Hepatocyte (in vitro differentiated cells): ENCODE measurements around the gene DHCR24. TPM values are rescaled to one million over a fixed set of nuclear protein-coding genes. Genes with fewer than 3 reads are reported as not detected.
A peak's percentile ranks its signal among the peaks of the same experiment; 100 is the strongest.
"Not testable (repeated sequence)": the region's sequence is repeated elsewhere in the genome, so short reads cannot be mapped to it uniquely, and the experiment has no call there.

Experiments
- DNase-seq: peaks from one replicate; pipeline ENCODE4 v3.0.0-alpha.2; 2016; ENCODE audit warnings: low spot score
- H2AFZ ChIP-seq: fragments of 200-600 bp; sonication (generic); 2 replicates; pipeline ENCODE4 v1.6.0; 2016; ENCODE audit warnings: antibody characterized with exemption, mild to moderate bottlenecking
- H3K27ac ChIP-seq: fragments of 200-600 bp; sonication (generic); 2 replicates; pipeline ENCODE4 v1.5.1; 2016; ENCODE audit warnings: mild to moderate bottlenecking
- H3K27me3 ChIP-seq: fragments of 200-600 bp; sonication (generic); 2 replicates; pipeline ENCODE4 v1.6.1; 2016
- H3K36me3 ChIP-seq: fragments of 200-600 bp; sonication (generic); replicated peaks from 2 replicates; pipeline ENCODE4 v1.5.1; 2016; ENCODE audit warnings: low read depth; ENCODE audit not compliant: insufficient read depth
- H3K4me1 ChIP-seq: fragments of 200-600 bp; sonication (generic); 2 replicates; pipeline ENCODE4 v1.5.1; 2016; ENCODE audit warnings: mild to moderate bottlenecking, moderate library complexity; ENCODE audit not compliant: insufficient read depth
- H3K4me2 ChIP-seq: fragments of 200-600 bp; sonication (generic); 2 replicates; pipeline ENCODE4 v1.6.0; 2016
- H3K4me3 ChIP-seq: fragments of 200-600 bp; sonication (generic); 2 replicates; pipeline ENCODE4 v1.5.1; 2016; ENCODE audit warnings: mild to moderate bottlenecking
- H3K79me2 ChIP-seq: fragments of 200-600 bp; sonication (generic); 2 replicates; pipeline ENCODE4 v1.6.0; 2017; ENCODE audit warnings: mild to moderate bottlenecking
- H3K9me2 ChIP-seq: fragments of 200-600 bp; sonication (generic); replicated peaks from 2 replicates; pipeline ENCODE4 v1.6.0; 2017; ENCODE audit warnings: mild to moderate bottlenecking; ENCODE audit not compliant: insufficient read depth
- H3K9me3 ChIP-seq: fragments of 200-600 bp; sonication (generic); 2 replicates; pipeline ENCODE4 v1.5.1; 2016; ENCODE audit warnings: low read depth, mild to moderate bottlenecking
- H4K20me1 ChIP-seq: fragments of 200-600 bp; sonication (generic); 2 replicates; pipeline ENCODE4 v1.6.0; 2016; ENCODE audit warnings: mild to moderate bottlenecking; ENCODE audit not compliant: insufficient read depth, poor library complexity, severe bottlenecking
- EZH2 ChIP-seq: fragments of 200-600 bp; sonication (generic); IDR thresholded peaks from 2 replicates; pipeline ENCODE4 v1.6.1; 2016; ENCODE audit warnings: antibody characterized with exemption, mild to moderate bottlenecking, borderline replicate concordance
- EZH2phosphoT487 ChIP-seq: fragments of 200-600 bp; sonication (generic); IDR thresholded peaks from one replicate; pipeline ENCODE4 v1.6.1; 2018; ENCODE audit warnings: antibody characterized with exemption, mild to moderate bottlenecking, low read depth, moderate library complexity; ENCODE audit not compliant: unreplicated experiment, severe bottlenecking
- WGBS: methylation state at CpG from one replicate; pipeline ENCODE4 v1.1.6; 2016; ENCODE audit warnings: low lambda C conversion rate; ENCODE audit errors: missing lambda C conversion rate; 5-methylcytosine and 5-hydroxymethylcytosine counted together
- polyA plus RNA-seq: library from polyadenylated mRNA; unstranded; fragments of >200 nt; fragmentation: Nextera tagmentation; extraction: Ambion mirVana; gene quantifications from 2 replicates; pipeline ENCODE4 v1.2.1, GENCODE V29; 2016
- total RNA-seq: library from RNA; depleted of rRNA; stranded (reverse); fragments of >200 nt; gene quantifications from 2 replicates; pipeline ENCODE4 v1.2.3, GENCODE V29; 2014
- TF ChIP-seq, protein P1 (sequence below): fragments of 200-600 bp; sonication (generic); IDR thresholded peaks from 2 replicates; pipeline ENCODE4 v1.5.1; 2016; ENCODE audit warnings: antibody characterized with exemption, mild to moderate bottlenecking; ENCODE audit not compliant: poor library complexity

DHCR24 gene
- total RNA-seq (282 and 297 TPM in 2 replicates), polyA plus RNA-seq (242 and 318 TPM in 2 replicates)

- Histone ChIP-seq H3K9me2 (no peaks in the 10 kb centered on the region), H3K4me1 (peaks cover 35% of the 10 kb centered on the region), H3K36me3 (peaks cover 4% of the 10 kb centered on the region), H2AFZ (peak within 1 kb of the TSS; percentile 60), H3K27ac (peak within 1 kb of the TSS; percentile 88), H3K4me2 (peak within 1 kb of the TSS; percentile 85), H3K79me2 (peaks cover 48% of the 10 kb centered on the region), H4K20me1 (peaks cover 26% of the 10 kb centered on the region), H3K4me3 (peak within 1 kb of the TSS; percentile 79), H3K9me3 (no peaks in the 10 kb centered on the region), H3K27me3 (no peaks in the 10 kb centered on the region)
- DNase-seq = peak; percentile 93
- WGBS = 2% methylated on average over 91 of the region's 109 CpGs
- TF ChIP-seq, protein P1, sequence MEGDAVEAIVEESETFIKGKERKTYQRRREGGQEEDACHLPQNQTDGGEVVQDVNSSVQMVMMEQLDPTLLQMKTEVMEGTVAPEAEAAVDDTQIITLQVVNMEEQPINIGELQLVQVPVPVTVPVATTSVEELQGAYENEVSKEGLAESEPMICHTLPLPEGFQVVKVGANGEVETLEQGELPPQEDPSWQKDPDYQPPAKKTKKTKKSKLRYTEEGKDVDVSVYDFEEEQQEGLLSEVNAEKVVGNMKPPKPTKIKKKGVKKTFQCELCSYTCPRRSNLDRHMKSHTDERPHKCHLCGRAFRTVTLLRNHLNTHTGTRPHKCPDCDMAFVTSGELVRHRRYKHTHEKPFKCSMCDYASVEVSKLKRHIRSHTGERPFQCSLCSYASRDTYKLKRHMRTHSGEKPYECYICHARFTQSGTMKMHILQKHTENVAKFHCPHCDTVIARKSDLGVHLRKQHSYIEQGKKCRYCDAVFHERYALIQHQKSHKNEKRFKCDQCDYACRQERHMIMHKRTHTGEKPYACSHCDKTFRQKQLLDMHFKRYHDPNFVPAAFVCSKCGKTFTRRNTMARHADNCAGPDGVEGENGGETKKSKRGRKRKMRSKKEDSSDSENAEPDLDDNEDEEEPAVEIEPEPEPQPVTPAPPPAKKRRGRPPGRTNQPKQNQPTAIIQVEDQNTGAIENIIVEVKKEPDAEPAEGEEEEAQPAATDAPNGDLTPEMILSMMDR = peak; percentile 9
- TF ChIP-seq EZH2phosphoT487 (no peak), EZH2 (no peak)
Observed at GRCh38 chr1:54886724-54887664, at the start of gene DHCR24. DHCR24 (minus strand) TSS chr1:54887195; CDS start chr1:54887119, 76 bp downstream.

GRCh38 chr1:54936791-54937190 is 49.8 kb upstream of the DHCR24 start:
- H3K36me3 ChIP-seq = no peaks in the 10 kb centered on the region
- H3K27me3 ChIP-seq = no peaks in the 10 kb centered on the region
- no peak overlapping the region for H3K4me3 ChIP-seq
- no peaks in the 10 kb centered on the region for H3K9me2 ChIP-seq
- no peaks in the 10 kb centered on the region for H3K9me3 ChIP-seq
- TF ChIP-seq EZH2phosphoT487 (no peak), EZH2 (no peak)
- TF ChIP-seq, protein P1 = no peak
- H3K4me1 ChIP-seq = peaks cover 17% of the 10 kb centered on the region
- no peak overlapping the region for H3K4me2 ChIP-seq
- 86% methylated on average over 4 of the region's 4 CpGs for WGBS
- no peak overlapping the region for H3K27ac ChIP-seq
- DNase-seq = no peak
- no peaks in the 10 kb centered on the region for H4K20me1 ChIP-seq
- H2AFZ ChIP-seq = no peak overlapping the region
- H3K79me2 ChIP-seq = no peaks in the 10 kb centered on the region

DNA sequence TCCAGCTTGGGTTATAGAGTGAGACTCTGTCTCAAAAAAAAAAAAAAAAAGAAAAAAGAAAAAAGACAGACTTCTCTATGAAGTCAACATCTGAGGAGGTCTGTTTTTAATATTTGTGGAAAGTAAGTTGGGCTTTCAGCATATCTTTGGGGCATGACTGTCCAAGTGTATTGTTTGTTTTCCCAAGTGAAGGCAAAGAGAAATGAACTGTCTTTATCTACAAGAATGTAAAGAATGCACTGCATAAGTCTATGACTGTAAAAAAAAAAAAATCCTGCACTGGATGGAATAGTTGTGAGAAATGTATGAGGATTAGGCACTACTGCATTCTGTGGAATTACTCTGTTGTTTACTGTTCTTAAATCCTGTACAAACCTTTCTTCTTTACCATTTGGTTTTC is 47.9 kb upstream of the DHCR24 start:
- Histone ChIP-seq H2AFZ (no peak overlapping the region), H3K79me2 (no peaks in the 10 kb centered on the region), H3K4me2 (peak overlapping the region; percentile 30), H3K9me2 (no peaks in the 10 kb centered on the region), H3K9me3 (no peaks in the 10 kb centered on the region), H3K4me1 (peaks cover 13% of the 10 kb centered on the region), H3K4me3 (no peak overlapping the region), H4K20me1 (no peaks in the 10 kb centered on the region), H3K27ac (peak overlapping the region; percentile 72), H3K27me3 (no peaks in the 10 kb centered on the region), H3K36me3 (no peaks in the 10 kb centered on the region)
- DNase-seq = peak; percentile 40
- TF ChIP-seq EZH2 (no peak), EZH2phosphoT487 (no peak)
- TF ChIP-seq, protein P1 = no peak

GRCh38 chr1:54934081-54934480 is 47.1 kb upstream of the DHCR24 start:
- not testable (repeated sequence) for H3K9me2 ChIP-seq
- 89% methylated on average over 6 of the region's 6 CpGs for WGBS

More at GRCh38 chr1:54934081-54934480, 47.1 kb upstream of the DHCR24 start:
- H3K4me3 ChIP-seq, H2AFZ ChIP-seq, H3K9me3 ChIP-seq, H3K27me3 ChIP-seq, H3K79me2 ChIP-seq, H4K20me1 ChIP-seq, H3K4me2 ChIP-seq, H3K36me3 ChIP-seq, DNase-seq: not testable (repeated sequence)
- Histone ChIP-seq H3K27ac (peak overlapping the region; percentile 72), H3K4me1 (peaks cover 11% of the 10 kb centered on the region)
